Panc1 (cell line): ENCODE data around the gene PBX1.

Source experiments
- CTCF ChIP-seq: fragments of 450-650 bp; IDR thresholded peaks from 2 replicates; pipeline ENCODE4 v1.5.1; 2017; ENCODE audit warnings: mild to moderate bottlenecking
- POLR2AphosphoS5 ChIP-seq: IDR thresholded peaks from 2 replicates; pipeline ENCODE4 v1.6.1; 2012; ENCODE audit warnings: mild to moderate bottlenecking, low read depth, low read length, moderate library complexity

GRCh38 chr1:164760569-164760968 lies 201.6 kb downstream of the PBX1 start:
- TF ChIP-seq POLR2AphosphoS5 (no peak), CTCF (no peak)
